Measurements from ENCODE around the gene VIL1.

- TF ChIP-seq ZBTB17 (tag by site-specific recombination; IDR thresholded peaks at IDR 0.05) (no peak), ZSCAN5A (tag by site-specific recombination; IDR thresholded peaks at IDR 0.05) (no peak), ZBTB21 (tag by site-specific recombination; IDR thresholded peaks at IDR 0.05) (no peak), ZNF747 (tag by site-specific recombination; IDR thresholded peaks at IDR 0.05) (no peak), ZNF366 (tag by site-specific recombination; conservative IDR thresholded peaks at IDR 0.05) (no peak), ATF2 (tag by site-specific recombination; IDR thresholded peaks at IDR 0.05; ENCODE audit: low read depth) (no peak), CTCF (tag by site-specific recombination; IDR thresholded peaks at IDR 0.05) (no peak), ZNF639 (tag by site-specific recombination; IDR thresholded peaks at IDR 0.05) (no peak), SP2 (tag by site-specific recombination; IDR thresholded peaks at IDR 0.05) (no peak)
These were observed 37.9 kb downstream of the VIL1 start for GRCh38 chr2:218456849-218457248.
